ENCODE data around the gene KRT80.

Gene KRT80

GRCh38 chr12:52198454-52199215, 6.8 kb upstream of the KRT80 start:
- no peak for DNase-seq (ENCODE audit: low spot score)

- no peak for DNase-seq (ENCODE audit: low spot score)
These were observed 5.8 kb upstream of the KRT80 start for GRCh38 chr12:52197371-52198231.

GRCh38 chr12:52195065-52195730, 3.4 kb upstream of the KRT80 start:
- DNase-seq (ENCODE audit: low spot score) = peak; percentile 61

GRCh38 chr12:52193991-52194390, 2.2 kb upstream of the KRT80 start:
- no peak for DNase-seq (ENCODE audit: low spot score)

- no peak for DNase-seq (ENCODE audit: low spot score)
These were observed 1.7 kb upstream of the KRT80 start for GRCh38 chr12:52193532-52193931.

GRCh38 chr12:52190860-52191729, 719 bp downstream of the KRT80 start:
- DNase-seq (ENCODE audit: low spot score) = no peak

GRCh38 chr12:52189376-52190174, 2.2 kb downstream of the KRT80 start:
- peak; percentile 87 for DNase-seq (ENCODE audit: low spot score)

GRCh38 chr12:52188658-52189057, 3.2 kb downstream of the KRT80 start:
- no peak for DNase-seq (ENCODE audit: low spot score)

GRCh38 chr12:52187640-52188039, 4.2 kb downstream of the KRT80 start:
- no peak for DNase-seq (ENCODE audit: low spot score)

GRCh38 chr12:52187206-52187605, 4.6 kb downstream of the KRT80 start:
- DNase-seq (ENCODE audit: low spot score) = no peak

- peak; percentile 88 for DNase-seq (ENCODE audit: low spot score)
These were observed 5.5 kb downstream of the KRT80 start for GRCh38 chr12:52186118-52186840.

- no peak for DNase-seq (ENCODE audit: low spot score)
These were observed 6.3 kb downstream of the KRT80 start for GRCh38 chr12:52185400-52185967.

GRCh38 chr12:52184813-52185212, 7.0 kb downstream of the KRT80 start:
- DNase-seq (ENCODE audit: low spot score) = no peak

- DNase-seq (ENCODE audit: low spot score) = no peak
These were observed 7.8 kb downstream of the KRT80 start for GRCh38 chr12:52183971-52184370.

- no peak for DNase-seq (ENCODE audit: low spot score)
These were observed 8.3 kb downstream of the KRT80 start for GRCh38 chr12:52183544-52183910.

- DNase-seq (ENCODE audit: low spot score) = no peak
These were observed 8.8 kb downstream of the KRT80 start for GRCh38 chr12:52182898-52183543.

- DNase-seq (ENCODE audit: low spot score) = no peak
These were observed 9.4 kb downstream of the KRT80 start for GRCh38 chr12:52182384-52182783.

GRCh38 chr12:52181746-52182145, 10.1 kb downstream of the KRT80 start:
- DNase-seq (ENCODE audit: low spot score) = no peak

GRCh38 chr12:52180971-52181628, 10.7 kb downstream of the KRT80 start:
- DNase-seq (ENCODE audit: low spot score) = no peak
